T-helper 2 cell treated with Interferon-gamma antibody and Interleukin-4, amounts not matched to agents 100 ng/mL and 5 ng/mL, for 36 hours (primary cell): Measurements from ENCODE around the gene SH3BP5. TPM values are rescaled to one million over a fixed set of nuclear protein-coding genes. Genes with fewer than 3 reads are reported as not detected.

Experiments
- intact Hi-C: fragments of 100-400 bp; cut with micrococcal nuclease; formaldehyde crosslinking; loops from one replicate; pipeline ENCODE4 v1.15.1; 2023
- total RNA-seq: library from RNA; stranded (reverse); gene quantifications from 2 replicates; pipeline ENCODE4 v1.2.3, GENCODE V29; 2022

The SH3BP5 gene
- total RNA-seq, 1 donor from 2014 or later = 41.9 TPM

- intact Hi-C loops = loop anchor here (1.0 to 2.0 kb wide), 2 partner anchors 9 to 15 kb away; partner anchors contain the start of gene SH3BP5
Measured at GRCh38 chr3:15347737-15348110, 15.3 kb upstream of the SH3BP5 start.

GRCh38 chr3:15347063-15347736 lies 14.8 kb upstream of the SH3BP5 start:
- intact Hi-C loops = loop anchor here (1.0 to 2.0 kb wide), 2 partner anchors 9 to 14 kb away; partner anchors contain the start of gene SH3BP5

GRCh38 chr3:15346516-15346915 lies 14.1 kb upstream of the SH3BP5 start:
- intact Hi-C loops = loop anchor here (2.0 kb wide), 1 partner anchor 14 kb away; the partner anchor contains the start of gene SH3BP5

GRCh38 chr3:15345608-15346137 lies 13.3 kb upstream of the SH3BP5 start:
- intact Hi-C loops = loop anchor here (2.0 kb wide), 1 partner anchor 13 kb away; the partner anchor contains the start of gene SH3BP5

GRCh38 chr3:15345066-15345607 lies 12.8 kb upstream of the SH3BP5 start:
- intact Hi-C loops = no loop called here

- intact Hi-C loops = no loop called here
Measured at GRCh38 chr3:15342945-15343344, 10.6 kb upstream of the SH3BP5 start.

GRCh38 chr3:15342246-15342645 lies 9.9 kb upstream of the SH3BP5 start:
- intact Hi-C loops = no loop called here

- intact Hi-C loops = no loop called here
Measured at GRCh38 chr3:15341030-15341726, 8.8 kb upstream of the SH3BP5 start.

GRCh38 chr3:15339786-15340215 lies 7.4 kb upstream of the SH3BP5 start:
- intact Hi-C loops = no loop called here

- intact Hi-C loops = no loop called here
Measured at GRCh38 chr3:15339001-15339400, 6.6 kb upstream of the SH3BP5 start.

GRCh38 chr3:15337963-15338362 lies 5.6 kb upstream of the SH3BP5 start:
- intact Hi-C loops = no loop called here

- intact Hi-C loops = no loop called here
Measured at GRCh38 chr3:15336057-15336456, 3.7 kb upstream of the SH3BP5 start.

GRCh38 chr3:15333956-15334263 lies 1.5 kb upstream of the SH3BP5 start:
- intact Hi-C loops = loop anchor here (2.0 to 5.0 kb wide), 5 partner anchors 13 to 387 kb away; partner anchors contain the start of genes BTD, HACL1 and NR2C2

- intact Hi-C loops = loop anchor here (2.0 to 5.0 kb wide), 5 partner anchors 13 to 386 kb away; partner anchors contain the start of genes BTD, HACL1 and NR2C2
Measured at GRCh38 chr3:15333099-15333955, 941 bp upstream of the SH3BP5 start.

GRCh38 chr3:15331606-15332404 lies 581 bp downstream of the SH3BP5 start:
- intact Hi-C loops = loop anchor here (1.0 to 5.0 kb wide), 9 partner anchors 15 to 385 kb away; partner anchors contain the start of genes BTD, CAPN7, HACL1 and NR2C2

GRCh38 chr3:15331072-15331605 lies 1.2 kb downstream of the SH3BP5 start:
- intact Hi-C loops = loop anchor here (5.0 kb wide), 2 partner anchors 271 to 384 kb away; partner anchors contain the start of genes BTD, HACL1 and NR2C2

- intact Hi-C loops = loop anchor here (5.0 kb wide), 2 partner anchors 272 to 383 kb away; partner anchors contain the start of genes BTD, HACL1 and NR2C2
Measured at GRCh38 chr3:15330031-15330596, 2.3 kb downstream of the SH3BP5 start.

- intact Hi-C loops = loop anchor here (5.0 kb wide), 2 partner anchors 273 to 382 kb away; partner anchors contain the start of genes BTD, HACL1 and NR2C2
Measured at GRCh38 chr3:15329046-15330005, 3.1 kb downstream of the SH3BP5 start.
